Measurements from ENCODE around the gene CYP27C1.

Gene CYP27C1

DNA sequence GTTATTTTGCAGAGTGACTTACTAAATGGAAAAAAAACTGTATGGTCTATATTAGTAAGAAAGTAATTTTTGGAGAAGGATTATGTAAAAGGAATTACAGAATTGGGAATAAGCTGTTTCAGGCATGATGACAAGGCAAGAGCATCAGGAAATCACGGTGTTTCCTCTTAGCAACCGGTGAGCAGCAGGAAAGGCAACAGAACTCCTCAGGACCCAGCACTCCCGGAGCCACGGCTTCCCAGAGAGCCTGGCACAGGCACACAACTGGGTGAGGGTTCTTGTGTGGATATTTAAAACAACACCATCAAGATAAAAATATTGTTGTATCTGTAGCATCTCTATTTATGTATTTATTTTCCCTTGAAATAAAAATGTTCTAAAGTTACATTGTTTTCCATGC, 34.4 kb downstream of the CYP27C1 start:
- Histone ChIP-seq H3K4me1 (ENCODE audit: control insufficient read depth, insufficient read depth, low read depth, low read length) (no peaks in the 10 kb centered on the region), H3K27ac (ENCODE audit: low read length, poor library complexity, severe bottlenecking) (no peak overlapping the region), H4K91ac (ENCODE audit: low read length) (no peak overlapping the region), H3K14ac (ENCODE audit: low read length in 2 of 2) (no peak overlapping the region), H3K4me3 (ENCODE audit: insufficient read depth in 1 of 2, low read depth in 1 of 2, low read length in 2 of 2) (no peak overlapping the region), H3K4ac (ENCODE audit: low read depth in 1 of 2, low read length in 2 of 2) (no peak overlapping the region), H4K8ac (ENCODE audit: low read length) (no peak overlapping the region), H2BK5ac (ENCODE audit: low read depth, low read length, poor library complexity, severe bottlenecking) (no peak overlapping the region), H3K4me2 (ENCODE audit: low read length, poor library complexity, severe bottlenecking) (no peak overlapping the region), H2AK5ac (ENCODE audit: low read length, severe bottlenecking) (no peak overlapping the region), H3K23ac (ENCODE audit: low read length in 2 of 2) (no peak overlapping the region), H3K27me3 (ENCODE audit: control insufficient read depth in 1 of 2, insufficient read depth in 1 of 2, low read length in 2 of 2) (no peaks in the 10 kb centered on the region), H2AFZ (ENCODE audit: low read depth, low read length) (no peak overlapping the region), H3K18ac (ENCODE audit: low read depth in 1 of 2, low read length in 2 of 2) (no peak overlapping the region), H3K9me3 (ENCODE audit: control insufficient read depth, low read length) (peaks cover 2% of the 10 kb centered on the region), H2BK12ac (ENCODE audit: low read length in 2 of 2) (no peak overlapping the region), H3K79me1 (replicated peaks; ENCODE audit: low read length, poor library complexity, severe bottlenecking) (no peaks in the 10 kb centered on the region), H2BK120ac (ENCODE audit: low read depth, low read length) (no peak overlapping the region), H3K9ac (ENCODE audit: low read length) (no peak overlapping the region), H3K36me3 (ENCODE audit: control insufficient read depth in 1 of 2, insufficient read depth in 2 of 2, low read depth in 1 of 2, low read length in 2 of 2) (peaks cover 0 to 4% of the 10 kb centered on the region in 2 experiments), H2BK15ac (ENCODE audit: low read depth, poor library complexity, severe bottlenecking) (no peak overlapping the region)
- WGBS = 97% methylated on average over 2 of the region's 4 CpGs
- DNase-seq = no peak

DNA sequence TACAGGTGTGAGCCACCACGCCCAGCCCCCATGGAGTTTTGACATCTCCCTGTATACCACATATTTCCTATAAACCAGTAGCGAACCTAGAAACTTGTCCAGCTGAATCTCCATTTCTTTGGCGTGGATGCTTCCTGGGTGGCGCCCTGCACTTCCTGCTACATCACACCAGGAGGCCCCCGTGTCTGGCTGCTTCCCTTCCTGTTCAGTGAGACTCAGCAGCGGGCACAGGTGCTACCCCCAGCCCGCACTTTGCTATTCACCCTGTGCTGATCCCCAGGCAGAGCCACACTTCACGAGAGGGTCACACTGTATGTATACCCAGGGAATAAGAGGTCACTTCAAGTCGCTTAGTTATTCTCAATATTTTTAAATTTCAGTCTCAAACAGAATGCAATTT, 35.0 kb downstream of the CYP27C1 start:
- no peak overlapping the region for H2AK5ac ChIP-seq (ENCODE audit: low read length, severe bottlenecking)
- H4K8ac ChIP-seq (ENCODE audit: low read length) = no peak overlapping the region
- no peak overlapping the region for H3K18ac ChIP-seq (ENCODE audit: low read depth in 1 of 2, low read length in 2 of 2)
- no peak overlapping the region for H3K4me3 ChIP-seq (ENCODE audit: insufficient read depth in 1 of 2, low read depth in 1 of 2, low read length in 2 of 2)
- H4K91ac ChIP-seq (ENCODE audit: low read length) = no peak overlapping the region
- WGBS = 92% methylated on average over 9 of the region's 9 CpGs
- H3K4me1 ChIP-seq (ENCODE audit: control insufficient read depth, insufficient read depth, low read depth, low read length) = no peaks in the 10 kb centered on the region
- no peaks in the 10 kb centered on the region for H3K27me3 ChIP-seq (ENCODE audit: control insufficient read depth in 1 of 2, insufficient read depth in 1 of 2, low read length in 2 of 2)
- no peak for DNase-seq
- H2BK15ac ChIP-seq (ENCODE audit: low read depth, poor library complexity, severe bottlenecking) = no peak overlapping the region
- H3K9ac ChIP-seq (ENCODE audit: low read length) = no peak overlapping the region
- H2AFZ ChIP-seq (ENCODE audit: low read depth, low read length) = no peak overlapping the region
- H2BK5ac ChIP-seq (ENCODE audit: low read depth, low read length, poor library complexity, severe bottlenecking) = no peak overlapping the region
- H3K23ac ChIP-seq (ENCODE audit: low read length in 2 of 2) = no peak overlapping the region
- H3K9me3 ChIP-seq (ENCODE audit: control insufficient read depth, low read length) = peaks cover 5% of the 10 kb centered on the region
- peaks cover 0 to 4% of the 10 kb centered on the region in 2 experiments for H3K36me3 ChIP-seq (ENCODE audit: control insufficient read depth in 1 of 2, insufficient read depth in 2 of 2, low read depth in 1 of 2, low read length in 2 of 2)
- no peak overlapping the region for H2BK12ac ChIP-seq (ENCODE audit: low read length in 2 of 2)
- H3K14ac ChIP-seq (ENCODE audit: low read length in 2 of 2) = no peak overlapping the region
- H3K27ac ChIP-seq (ENCODE audit: low read length, poor library complexity, severe bottlenecking) = no peak overlapping the region
- H3K4ac ChIP-seq (ENCODE audit: low read depth in 1 of 2, low read length in 2 of 2) = no peak overlapping the region
- no peak overlapping the region for H2BK120ac ChIP-seq (ENCODE audit: low read depth, low read length)
- H3K4me2 ChIP-seq (ENCODE audit: low read length, poor library complexity, severe bottlenecking) = no peak overlapping the region
- no peaks in the 10 kb centered on the region for H3K79me1 ChIP-seq (replicated peaks; ENCODE audit: low read length, poor library complexity, severe bottlenecking)

DNA sequence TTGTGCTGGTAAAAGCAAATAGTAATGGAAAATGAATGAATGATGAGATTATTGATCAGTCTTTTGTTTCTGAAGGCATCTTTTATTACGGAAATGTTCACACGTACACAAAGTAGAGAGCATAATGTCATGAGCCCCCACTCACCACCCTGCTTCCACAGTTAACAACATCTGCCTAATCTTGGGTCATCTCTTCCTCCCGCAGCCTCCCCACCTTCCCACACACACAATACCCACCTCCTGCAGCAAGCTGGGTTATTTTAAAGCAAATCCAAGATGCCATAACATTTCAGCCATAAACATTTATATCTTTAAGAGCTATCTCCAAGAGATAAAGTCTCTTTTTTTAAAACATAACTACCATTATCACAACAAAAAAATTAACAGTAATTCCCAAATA, 36.3 kb downstream of the CYP27C1 start:
- Histone ChIP-seq H4K8ac (ENCODE audit: low read length) (no peak overlapping the region), H2BK5ac (ENCODE audit: low read depth, low read length, poor library complexity, severe bottlenecking) (no peak overlapping the region), H2BK12ac (ENCODE audit: low read length in 2 of 2) (no peak overlapping the region), H2AK5ac (ENCODE audit: low read length, severe bottlenecking) (no peak overlapping the region), H3K27me3 (ENCODE audit: control insufficient read depth in 1 of 2, insufficient read depth in 1 of 2, low read length in 2 of 2) (no peaks in the 10 kb centered on the region), H3K9me3 (ENCODE audit: control insufficient read depth, low read length) (peaks cover 3% of the 10 kb centered on the region), H3K79me1 (replicated peaks; ENCODE audit: low read length, poor library complexity, severe bottlenecking) (no peaks in the 10 kb centered on the region), H3K4ac (ENCODE audit: low read depth in 1 of 2, low read length in 2 of 2) (no peak overlapping the region), H3K9ac (ENCODE audit: low read length) (no peak overlapping the region), H3K14ac (ENCODE audit: low read length in 2 of 2) (no peak overlapping the region), H3K36me3 (ENCODE audit: control insufficient read depth in 1 of 2, insufficient read depth in 2 of 2, low read depth in 1 of 2, low read length in 2 of 2) (peaks cover 0 to 4% of the 10 kb centered on the region in 2 experiments), H4K91ac (ENCODE audit: low read length) (no peak overlapping the region), H3K27ac (ENCODE audit: low read length, poor library complexity, severe bottlenecking) (no peak overlapping the region), H2BK120ac (ENCODE audit: low read depth, low read length) (no peak overlapping the region), H2AFZ (ENCODE audit: low read depth, low read length) (no peak overlapping the region), H3K4me3 (ENCODE audit: insufficient read depth in 1 of 2, low read depth in 1 of 2, low read length in 2 of 2) (no peak overlapping the region), H3K4me1 (ENCODE audit: control insufficient read depth, insufficient read depth, low read depth, low read length) (no peaks in the 10 kb centered on the region), H3K4me2 (ENCODE audit: low read length, poor library complexity, severe bottlenecking) (no peak overlapping the region), H2BK15ac (ENCODE audit: low read depth, poor library complexity, severe bottlenecking) (no peak overlapping the region), H3K18ac (ENCODE audit: low read depth in 1 of 2, low read length in 2 of 2) (no peak overlapping the region), H3K23ac (ENCODE audit: low read length in 2 of 2) (no peak overlapping the region)
- 93% methylated on average over 3 of the region's 3 CpGs for WGBS
- DNase-seq = no peak

DNA sequence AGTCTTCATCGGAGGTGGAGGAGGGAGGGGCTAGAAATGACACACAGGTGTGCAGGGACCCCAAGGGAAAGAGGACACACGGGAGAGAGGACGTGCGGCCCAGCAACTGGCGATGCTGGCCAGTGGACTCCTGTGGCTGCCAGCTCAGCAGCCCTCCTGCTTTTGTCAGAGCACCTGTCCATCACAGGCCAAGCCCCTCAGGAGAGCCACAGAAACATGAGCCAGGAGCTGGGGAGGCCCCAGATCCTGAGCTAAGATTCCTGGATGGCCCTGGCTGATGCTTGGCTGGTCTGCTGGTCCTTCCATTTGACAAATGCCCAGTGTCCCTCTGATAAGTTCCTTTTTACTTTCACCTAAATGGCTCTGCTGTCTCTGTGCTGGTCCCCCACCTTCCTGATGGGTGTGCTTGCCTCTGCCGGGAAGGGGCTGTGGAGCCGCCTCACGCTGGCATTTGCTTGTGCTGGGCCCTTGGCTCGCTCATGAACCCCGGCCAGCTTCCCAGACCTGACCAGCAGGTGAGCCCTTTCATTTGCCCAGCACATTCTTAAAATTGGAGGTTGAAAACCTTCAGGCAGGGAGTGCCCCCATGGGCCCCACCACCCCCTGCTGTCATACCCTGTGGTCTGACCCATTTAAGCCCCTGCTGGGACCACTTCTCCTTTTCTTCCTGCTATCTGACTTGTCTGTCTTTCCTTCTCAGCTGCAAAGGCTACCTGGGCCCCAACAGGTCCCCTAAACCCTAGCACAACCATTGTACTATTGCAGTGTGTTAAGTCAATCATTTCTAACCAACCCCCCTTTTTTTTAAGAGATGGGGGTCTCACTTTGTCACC, 37.3 kb downstream of the CYP27C1 start:
- Histone ChIP-seq H3K4me3 (ENCODE audit: insufficient read depth in 1 of 2, low read depth in 1 of 2, low read length in 2 of 2) (no peak overlapping the region), H2AFZ (ENCODE audit: low read depth, low read length) (no peak overlapping the region), H3K9ac (ENCODE audit: low read length) (no peak overlapping the region), H4K91ac (ENCODE audit: low read length) (no peak overlapping the region), H3K27me3 (ENCODE audit: control insufficient read depth in 1 of 2, insufficient read depth in 1 of 2, low read length in 2 of 2) (no peaks in the 10 kb centered on the region), H2BK15ac (ENCODE audit: low read depth, poor library complexity, severe bottlenecking) (no peak overlapping the region), H3K18ac (ENCODE audit: low read depth in 1 of 2, low read length in 2 of 2) (no peak overlapping the region), H3K9me3 (ENCODE audit: control insufficient read depth, low read length) (peaks cover 3% of the 10 kb centered on the region), H3K36me3 (ENCODE audit: control insufficient read depth in 1 of 2, insufficient read depth in 2 of 2, low read depth in 1 of 2, low read length in 2 of 2) (peaks cover 0 to 4% of the 10 kb centered on the region in 2 experiments), H3K27ac (ENCODE audit: low read length, poor library complexity, severe bottlenecking) (no peak overlapping the region), H3K4me1 (ENCODE audit: control insufficient read depth, insufficient read depth, low read depth, low read length) (no peaks in the 10 kb centered on the region), H3K4ac (ENCODE audit: low read depth in 1 of 2, low read length in 2 of 2) (no peak overlapping the region), H2BK120ac (ENCODE audit: low read depth, low read length) (no peak overlapping the region), H2BK5ac (ENCODE audit: low read depth, low read length, poor library complexity, severe bottlenecking) (no peak overlapping the region), H3K23ac (ENCODE audit: low read length in 2 of 2) (no peak overlapping the region), H3K4me2 (ENCODE audit: low read length, poor library complexity, severe bottlenecking) (no peak overlapping the region), H4K8ac (ENCODE audit: low read length) (no peak overlapping the region), H3K79me1 (replicated peaks; ENCODE audit: low read length, poor library complexity, severe bottlenecking) (no peaks in the 10 kb centered on the region), H3K14ac (ENCODE audit: low read length in 2 of 2) (no peak overlapping the region), H2BK12ac (ENCODE audit: low read length in 2 of 2) (no peak overlapping the region), H2AK5ac (ENCODE audit: low read length, severe bottlenecking) (no peak overlapping the region)
- 90% methylated on average over 10 of the region's 10 CpGs for WGBS
- DNase-seq = no peak

All from mesenchymal stem cell (in vitro differentiated cells and primary cell).